Left cardiac atrium (tissue), 4 donors: ENCODE results near the gene FBLN1. TPM values are rescaled to one million over a fixed set of nuclear protein-coding genes. Genes with fewer than 3 reads are reported as not detected.
"Not testable (repeated sequence)": the region's sequence is repeated elsewhere in the genome, so short reads cannot be mapped to it uniquely, and the experiment has no call there.

Source experiments
- ATAC-seq, 2 donors: fragments of 200-7000 bp; cut with Tn5 transposase; one replicate each; pipeline ENCODE4 v1.9.1; 2020; ENCODE audit warnings: mild to moderate bottlenecking in 2 of 2, moderate library complexity in 2 of 2
- DNase-seq: peaks from one replicate; pipeline ENCODE4 v3.0.0-alpha.2; 2020
- intact Hi-C, 2 donors: fragments of 100-400 bp; cut with DNase I; formaldehyde crosslinking; loops; one replicate each; pipeline versions ENCODE4 v1.14.1 to v1.15.1; 2022 to 2023
- total RNA-seq, 2 donors: library from RNA; stranded (reverse); fragmentation: NEBNext Ultra II Directional; extraction: Animal tissue kit (Norgen Biotek cat#: 25700); gene quantifications; one replicate each; pipeline ENCODE4 v1.2.1, GENCODE V29; 2021
- donor health status: DM: no; HTN: yes; CAD: no.
- donor health status: DM: no; HTN: yes; CAD: no; lungs with severe emphysema.
- donor health status: DM: yes; HTN: yes; CAD: no.
- donor health status: Dilated cardiomyopathy.

FBLN1 gene
- total RNA-seq, 2 donors from 2014 or later: 251 to 348 TPM

GRCh38 chr22:45612940-45613339 lies 110.3 kb downstream of the FBLN1 start:
- DNase-seq (peak; percentile 35), ATAC-seq (peak; percentile 10 to 35)
- intact Hi-C loops: no loop called here

GRCh38 chr22:45615364-45615763 lies 112.7 kb downstream of the FBLN1 start:
- intact Hi-C loops: no loop called here
- DNase-seq: no peak
- no peak for ATAC-seq

- no peak for ATAC-seq
- intact Hi-C loops: no loop called here
- DNase-seq: no peak
Observed at GRCh38 chr22:45616432-45616831, 113.7 kb downstream of the FBLN1 start.

- intact Hi-C loops: no loop called here
- DNase-seq (no peak), ATAC-seq (no peak)
Observed at GRCh38 chr22:45617948-45618347, 115.3 kb downstream of the FBLN1 start.

- intact Hi-C loops: no loop called here
- ATAC-seq (no peak), DNase-seq (no peak)
Observed at GRCh38 chr22:45620706-45621105, 118.0 kb downstream of the FBLN1 start.

GRCh38 chr22:45621836-45622600 lies 119.3 kb downstream of the FBLN1 start:
- ATAC-seq (no peak), DNase-seq (no peak)
- intact Hi-C loops: no loop called here

GRCh38 chr22:45623464-45624145 lies 120.9 kb downstream of the FBLN1 start:
- intact Hi-C loops, DNase-seq, ATAC-seq: not testable (repeated sequence)

- intact Hi-C loops: no loop called here
- DNase-seq: no peak
- ATAC-seq: peak in 1 of 2 donors; percentile 22
Observed at GRCh38 chr22:45626198-45626651, 123.5 kb downstream of the FBLN1 start.

GRCh38 chr22:45627489-45628233 lies 125.0 kb downstream of the FBLN1 start:
- ATAC-seq: no peak
- no peak for DNase-seq
- intact Hi-C loops: no loop called here

- intact Hi-C loops: no loop called here
Observed at GRCh38 chr22:45628515-45628914, 125.8 kb downstream of the FBLN1 start.

GRCh38 chr22:45629469-45630089 lies 126.9 kb downstream of the FBLN1 start:
- DNase-seq (no peak), ATAC-seq (no peak)
- intact Hi-C loops: no loop called here

More at GRCh38 chr22:45628515-45628914, 125.8 kb downstream of the FBLN1 start:
- ATAC-seq (no peak), DNase-seq (no peak)

GRCh38 chr22:45630436-45630835 lies 127.8 kb downstream of the FBLN1 start:
- intact Hi-C loops: no loop called here
- no peak for DNase-seq
- no peak for ATAC-seq

- intact Hi-C loops: no loop called here
- no peak for ATAC-seq
- DNase-seq: no peak
Observed at GRCh38 chr22:45631140-45631840, 128.6 kb downstream of the FBLN1 start.

GRCh38 chr22:45631841-45632238 lies 129.2 kb downstream of the FBLN1 start:
- intact Hi-C loops: no loop called here
- ATAC-seq (no peak), DNase-seq (no peak)

- ATAC-seq (peak in 1 of 2 donors; percentile 48), DNase-seq (peak; percentile 37)
- intact Hi-C loops: no loop called here
Observed at GRCh38 chr22:45632791-45633515, 130.3 kb downstream of the FBLN1 start.

GRCh38 chr22:45636683-45637082 lies 134.0 kb downstream of the FBLN1 start:
- DNase-seq (no peak), ATAC-seq (no peak)
- intact Hi-C loops: no loop called here

- intact Hi-C loops: no loop called here
- no peak for ATAC-seq
- DNase-seq: no peak
Observed at GRCh38 chr22:45638197-45638596, 135.5 kb downstream of the FBLN1 start.
